Measurements from ENCODE around the gene THBS2.
"Not testable (repeated sequence)": the region's sequence is repeated elsewhere in the genome, so short reads cannot be mapped to it uniquely, and the experiment has no call there.

GRCh38 chr6:169179831-169180230 lies 73.8 kb downstream of the THBS2 start:
- TF ChIP-seq SMC3 (IDR thresholded peaks at IDR 0.05; ENCODE audit: low read depth, low read length); POLR2A (IDR thresholded peaks at IDR 0.05; ENCODE audit: low read depth, low read length); RFX5 (IDR thresholded peaks at IDR 0.05; ENCODE audit: low read depth, low read length); CTCF (conservative IDR thresholded peaks at IDR 0.05; ENCODE audit: low read depth, low read length); CHD1 (IDR thresholded peaks at IDR 0.05; ENCODE audit: low read depth, low read length); ELK1 (IDR thresholded peaks at IDR 0.05; ENCODE audit: borderline replicate concordance, low read depth, low read length); CEBPB (IDR thresholded peaks at IDR 0.05; ENCODE audit: low read depth, low read length); FOS (IDR thresholded peaks at IDR 0.05; ENCODE audit: low read depth, low read length): not testable (repeated sequence)
- TF ChIP-seq, protein P1, sequence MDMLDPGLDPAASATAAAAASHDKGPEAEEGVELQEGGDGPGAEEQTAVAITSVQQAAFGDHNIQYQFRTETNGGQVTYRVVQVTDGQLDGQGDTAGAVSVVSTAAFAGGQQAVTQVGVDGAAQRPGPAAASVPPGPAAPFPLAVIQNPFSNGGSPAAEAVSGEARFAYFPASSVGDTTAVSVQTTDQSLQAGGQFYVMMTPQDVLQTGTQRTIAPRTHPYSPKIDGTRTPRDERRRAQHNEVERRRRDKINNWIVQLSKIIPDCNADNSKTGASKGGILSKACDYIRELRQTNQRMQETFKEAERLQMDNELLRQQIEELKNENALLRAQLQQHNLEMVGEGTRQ (IDR thresholded peaks at IDR 0.05; ENCODE audit: low read depth, low read length): not testable (repeated sequence)
